Measurements from ENCODE around the gene DNAAF8. TPM values are rescaled to one million over a fixed set of nuclear protein-coding genes. Genes with fewer than 3 reads are reported as not detected.

DNAAF8 gene
- total and polyA plus RNA-seq, 2 of the 4 experiments (the other 2 are of a cell fraction), result 0.54 to 1.7 TPM

- CTCF ChIA-PET, result no interaction called here
- no peak overlapping the region for H2BK120ac ChIP-seq (ENCODE audit: low read depth, low read length)
- POLR2A ChIA-PET (ENCODE audit: unreplicated experiment), result no interaction called here
Observed at GRCh38 chr16:4698321-4699045, 35.9 kb upstream of the DNAAF8 start.

More at GRCh38 chr16:4698321-4699045, 35.9 kb upstream of the DNAAF8 start:
- Histone ChIP-seq H4K5ac (ENCODE audit: low read depth, low read length) (no peak overlapping the region), H3K4me2 (ENCODE audit: low read depth, low read length) (no peak overlapping the region), H3K4me3 (ENCODE audit: insufficient read depth, low read depth, low read length) (no peak overlapping the region), H3K18ac (ENCODE audit: low read depth, low read length) (no peak overlapping the region), H3K79me1 (ENCODE audit: low read depth in 1 of 2, low read length in 2 of 2) (peaks cover 0 to 26% of the 10 kb centered on the region in 2 experiments; a peak in 3 of 4 replicates), H3K9ac (ENCODE audit: low read depth, low read length) (no peak overlapping the region), H2BK20ac (ENCODE audit: low read depth, low read length) (no peak overlapping the region), H3K9me1 (ENCODE audit: insufficient read depth, low read length) (0 out of 2 replicates have a peak, but pooled peaks cover 3% of the 10 kb centered on the region), H3K4me1 (ENCODE audit: control insufficient read depth, insufficient read depth, low read length) (peaks cover 4% of the 10 kb centered on the region; the same call in 1 of the 2 replicates), H3K27ac (ENCODE audit: insufficient read depth, low read length) (no peak overlapping the region), H3K27me3 (ENCODE audit: control insufficient read depth, insufficient read depth, low read length) (no peaks in the 10 kb centered on the region), H2AK9ac (replicated peaks; ENCODE audit: low read depth, low read length, poor library complexity) (no peak overlapping the region), H4K91ac (ENCODE audit: insufficient read depth, low read depth, low read length) (no peak overlapping the region), H2BK15ac (ENCODE audit: low read depth, low read length) (no peak overlapping the region), H2AFZ (replicated peaks; ENCODE audit: low read length, poor library complexity) (no peak overlapping the region), H3K36me3 (ENCODE audit: control insufficient read depth, insufficient read depth, low read length) (peaks cover 63% of the 10 kb centered on the region), H4K20me1 (ENCODE audit: insufficient read depth, low read length) (peaks cover 20% of the 10 kb centered on the region), H3K4ac (ENCODE audit: low read depth, low read length) (no peak overlapping the region), H2AK5ac (ENCODE audit: low read depth, low read length) (no peak overlapping the region), H3K14ac (replicated peaks; ENCODE audit: low read depth, low read length) (no peak overlapping the region), H2BK5ac (ENCODE audit: low read depth, low read length, poor library complexity, severe bottlenecking) (no peak overlapping the region), H3K9me3 (ENCODE audit: control insufficient read depth, insufficient read depth, low read length) (no peaks in the 10 kb centered on the region), H3K56ac (ENCODE audit: extremely low read depth, insufficient read depth, low read length) (no peak overlapping the region; the same call in 1 of the 2 replicates), H4K8ac (ENCODE audit: low read depth in 2 of 2, low read length in 2 of 2) (no peak overlapping the region), H3K23ac (ENCODE audit: low read depth, low read length) (no peak overlapping the region)
- 95% methylated on average over 24 of the region's 36 CpGs; no CpG with 5 or more reads in 1 of the 2 experiments for WGBS, 2 experiments (ENCODE audit: extremely low coverage in 2 of 2, insufficient read length in 1 of 2)
- ATAC-seq (ENCODE audit: low read depth), result no peak
- no TSS peak for BruUV-seq (replicated peaks)
- intact Hi-C loops (cut with micrococcal nuclease), result no loop called here
- in situ Hi-C loops (cut with MboI; ENCODE audit: low sequenced_read_pairs), result no loop called here
- dilution Hi-C loops (cut with HindIII; ENCODE audit: low sequenced_read_pairs, unreplicated experiment), result no loop called here
- no peak for DNase-seq
- no peak for TF ChIP-seq RCOR1 (IDR thresholded peaks at IDR 0.05; ENCODE audit: insufficient replicate concordance, low read length)

Data from IMR-90 (cell line).